Effector memory CD4-positive, alpha-beta T cell (primary cell): ENCODE measurements around the gene NPIPB2.
"Not testable (repeated sequence)": the region's sequence is repeated elsewhere in the genome, so short reads cannot be mapped to it uniquely, and the experiment has no call there.

Experiments
- DNase-seq, 3 donors: peaks; one replicate each; pipeline ENCODE4 v3.0.0-alpha.2; 2020
- H3K27ac ChIP-seq: 2 replicates; pipeline ENCODE4 v1.7.0; 2013; ENCODE audit warnings: mild to moderate bottlenecking, low read length, moderate library complexity; ENCODE audit not compliant: insufficient read depth, poor library complexity, severe bottlenecking
- H3K27me3 ChIP-seq: replicated peaks from 2 replicates; pipeline ENCODE4 v1.7.0; 2013; ENCODE audit warnings: mild to moderate bottlenecking, low read length; ENCODE audit not compliant: insufficient read depth, control insufficient read depth, poor library complexity, severe bottlenecking
- H3K36me3 ChIP-seq: 2 replicates; pipeline ENCODE4 v1.7.0; 2013; ENCODE audit warnings: mild to moderate bottlenecking, low read length, moderate library complexity; ENCODE audit not compliant: control insufficient read depth, insufficient read depth
- H3K4me1 ChIP-seq: 2 replicates; pipeline ENCODE4 v1.7.0; 2013; ENCODE audit warnings: low read length, mild to moderate bottlenecking; ENCODE audit not compliant: control insufficient read depth, insufficient read depth, poor library complexity, severe bottlenecking
- H3K4me3 ChIP-seq: 2 replicates; pipeline ENCODE4 v1.7.0; 2013; ENCODE audit warnings: low read length, low read depth, mild to moderate bottlenecking; ENCODE audit not compliant: insufficient read depth, poor library complexity, severe bottlenecking
- H3K9me3 ChIP-seq: 2 replicates; pipeline ENCODE4 v1.7.0; 2013; ENCODE audit warnings: mild to moderate bottlenecking, low read length, moderate library complexity; ENCODE audit not compliant: control insufficient read depth

NPIPB2 gene

DNA sequence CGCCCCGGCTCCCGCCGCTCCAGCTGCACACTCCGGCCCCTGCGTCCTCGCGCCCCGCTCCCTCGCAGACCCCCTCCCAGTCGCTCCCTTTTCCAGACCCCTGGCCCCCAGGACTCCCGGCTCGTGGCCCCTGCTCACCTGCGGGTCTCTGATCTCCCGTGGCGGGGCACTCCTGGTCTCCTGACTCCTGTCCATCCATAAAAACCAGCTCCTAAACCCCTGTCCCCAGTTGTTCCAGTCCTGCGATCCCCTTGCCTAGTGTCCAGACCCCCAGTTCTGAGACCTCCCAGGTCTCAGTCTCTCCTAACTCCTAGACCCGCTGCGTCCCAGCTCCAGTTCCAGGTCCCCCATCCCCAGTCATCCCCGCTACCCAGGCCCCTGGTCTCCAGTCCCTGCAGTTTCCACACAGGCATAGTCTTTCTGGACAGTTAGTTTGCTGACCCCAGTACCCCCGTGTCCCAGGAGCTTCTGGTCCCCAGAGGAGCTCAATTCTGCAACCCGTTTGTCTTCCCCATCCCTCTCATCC lies 35.1 kb upstream of the NPIPB2 start:
- H3K4me3 ChIP-seq, result peak overlapping the region; percentile 88
- peak overlapping the region; percentile 68 for H3K27ac ChIP-seq
- peaks cover 9% of the 10 kb centered on the region for H3K4me1 ChIP-seq
- no peaks in the 10 kb centered on the region for H3K27me3 ChIP-seq
- H3K36me3 ChIP-seq, result no peaks in the 10 kb centered on the region
- no peak for DNase-seq
- H3K9me3 ChIP-seq, result no peaks in the 10 kb centered on the region

DNA sequence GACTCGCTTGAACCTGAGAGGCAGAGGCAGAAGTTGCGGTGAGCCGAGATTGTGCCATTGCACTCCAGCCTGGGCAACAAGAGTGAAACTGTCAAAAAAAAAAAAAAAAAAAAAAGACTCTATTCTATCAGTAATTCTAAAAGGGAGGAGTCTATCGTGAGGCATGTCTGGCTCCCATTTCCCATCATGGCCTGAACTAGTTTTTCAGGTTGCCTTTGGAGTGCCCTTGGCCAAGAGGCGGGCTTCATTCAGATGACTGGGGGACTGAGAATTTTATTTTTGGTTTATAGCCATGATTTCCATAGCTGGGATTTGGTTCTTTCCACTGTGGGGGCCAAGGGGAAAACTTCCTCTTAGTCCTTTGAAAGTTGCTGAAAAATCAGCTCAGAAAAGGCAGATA lies 31.2 kb upstream of the NPIPB2 start:
- no peaks in the 10 kb centered on the region for H3K9me3 ChIP-seq
- no peak for DNase-seq
- H3K27ac ChIP-seq, result no peak overlapping the region
- no peaks in the 10 kb centered on the region for H3K36me3 ChIP-seq
- no peaks in the 10 kb centered on the region for H3K27me3 ChIP-seq
- H3K4me3 ChIP-seq, result no peak overlapping the region
- peaks cover 9% of the 10 kb centered on the region for H3K4me1 ChIP-seq

DNA sequence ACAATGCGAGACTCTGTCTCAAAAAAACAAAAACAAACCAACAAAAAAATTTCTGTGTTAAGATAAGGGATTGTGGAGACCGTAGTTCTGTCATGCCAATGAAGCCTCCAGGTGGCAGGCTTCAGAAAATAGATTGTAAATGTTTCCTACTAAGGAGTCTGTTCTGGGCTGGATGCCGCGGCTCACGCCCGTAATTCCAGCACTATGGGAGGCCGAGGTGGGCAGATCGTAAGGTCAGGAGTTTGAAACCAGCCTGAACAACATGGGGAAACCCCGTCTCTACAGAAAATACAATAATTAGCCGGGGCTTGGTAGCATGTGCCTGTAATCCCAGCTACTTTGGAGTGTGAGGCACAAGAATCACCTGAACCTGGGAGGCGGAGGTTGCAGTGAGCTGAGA lies 30.3 kb upstream of the NPIPB2 start:
- Histone ChIP-seq H3K4me1 (peaks cover 3% of the 10 kb centered on the region), H3K9me3 (no peaks in the 10 kb centered on the region), H3K36me3 (no peaks in the 10 kb centered on the region), H3K4me3 (no peak overlapping the region), H3K27ac (no peak overlapping the region), H3K27me3 (no peaks in the 10 kb centered on the region)
- DNase-seq, result no peak

DNA sequence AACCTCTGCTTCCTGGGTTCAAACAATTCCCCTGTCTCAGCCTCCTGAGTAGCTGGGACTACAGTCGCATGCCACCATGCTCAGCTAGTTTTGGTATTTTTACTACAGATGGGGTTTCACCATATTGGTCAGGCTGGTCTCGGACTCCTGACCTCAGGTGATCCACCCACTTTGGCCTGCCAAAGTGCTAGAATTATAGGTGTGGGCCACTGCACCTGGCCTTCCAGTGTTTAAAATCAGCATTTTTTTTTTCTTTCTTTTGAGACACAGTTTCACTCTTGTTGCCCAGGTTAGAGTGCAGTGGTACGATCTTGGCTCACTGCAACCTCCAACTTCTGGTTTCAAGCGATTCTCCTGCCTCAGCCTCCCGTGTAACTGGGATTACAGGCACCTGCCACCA lies 28.4 kb upstream of the NPIPB2 start:
- not testable (repeated sequence) for H3K4me1 ChIP-seq, DNase-seq, H3K4me3 ChIP-seq, H3K9me3 ChIP-seq, H3K36me3 ChIP-seq, H3K27me3 ChIP-seq, H3K27ac ChIP-seq

DNA sequence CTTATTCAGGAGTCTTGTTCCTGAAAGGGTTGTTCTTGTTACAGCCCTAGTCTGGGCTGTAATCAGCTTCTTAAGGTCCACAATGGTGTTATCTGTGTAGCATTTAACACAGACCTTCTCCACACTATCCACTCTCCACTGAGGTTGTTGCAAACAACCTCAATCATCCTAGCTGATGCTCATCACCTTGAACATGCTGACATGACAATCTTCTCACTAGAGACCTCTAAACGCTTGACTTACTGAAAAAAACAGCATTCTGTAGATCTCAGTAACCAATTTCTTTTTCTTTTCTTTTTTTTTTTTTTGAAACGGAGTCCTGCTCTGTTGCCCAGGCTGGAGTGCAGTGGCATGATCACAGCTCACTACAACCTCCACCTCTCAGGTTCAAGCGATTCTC lies 26.7 kb upstream of the NPIPB2 start:
- no peak for DNase-seq
- Histone ChIP-seq H3K27ac (no peak overlapping the region), H3K4me3 (no peak overlapping the region), H3K36me3 (no peaks in the 10 kb centered on the region), H3K4me1 (no peaks in the 10 kb centered on the region), H3K27me3 (no peaks in the 10 kb centered on the region), H3K9me3 (no peaks in the 10 kb centered on the region)

DNA sequence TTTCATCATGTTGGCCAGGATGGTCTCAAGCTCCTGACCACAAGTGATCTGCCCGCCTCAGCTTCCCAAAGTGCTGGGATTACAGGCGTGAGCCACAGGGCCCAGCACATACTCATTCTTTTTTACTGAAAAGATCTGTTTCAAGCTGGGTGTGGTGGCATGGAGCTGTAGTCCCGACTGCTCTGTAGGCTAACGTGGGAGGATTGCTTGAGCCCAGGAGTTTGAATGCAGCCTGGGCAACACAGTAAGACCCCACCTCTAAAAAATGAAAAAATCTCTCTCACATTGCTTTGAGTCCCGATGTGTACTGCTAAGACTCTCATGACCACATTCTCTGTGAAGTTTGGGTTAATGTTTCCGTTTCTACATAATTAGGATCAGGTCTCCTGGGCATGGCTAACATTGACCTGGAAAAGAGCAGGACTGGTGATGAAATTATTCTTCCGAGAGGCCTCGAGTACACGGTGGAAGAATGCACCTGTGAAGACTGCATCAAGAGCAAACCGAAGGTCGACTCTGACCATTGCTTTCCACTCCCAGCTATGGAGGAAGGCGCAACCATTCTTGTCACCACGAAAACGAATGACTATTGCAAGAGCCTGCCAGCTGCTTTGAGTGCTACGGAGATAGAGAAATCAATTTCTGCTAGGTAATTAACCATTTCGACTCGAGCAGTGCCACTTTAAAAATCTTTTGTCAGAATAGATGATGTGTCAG lies 25.5 kb upstream of the NPIPB2 start:
- Histone ChIP-seq H3K27ac (no peak overlapping the region), H3K9me3 (no peaks in the 10 kb centered on the region), H3K27me3 (no peaks in the 10 kb centered on the region), H3K4me3 (no peak overlapping the region), H3K36me3 (no peaks in the 10 kb centered on the region), H3K4me1 (no peaks in the 10 kb centered on the region)
- no peak for DNase-seq

DNA sequence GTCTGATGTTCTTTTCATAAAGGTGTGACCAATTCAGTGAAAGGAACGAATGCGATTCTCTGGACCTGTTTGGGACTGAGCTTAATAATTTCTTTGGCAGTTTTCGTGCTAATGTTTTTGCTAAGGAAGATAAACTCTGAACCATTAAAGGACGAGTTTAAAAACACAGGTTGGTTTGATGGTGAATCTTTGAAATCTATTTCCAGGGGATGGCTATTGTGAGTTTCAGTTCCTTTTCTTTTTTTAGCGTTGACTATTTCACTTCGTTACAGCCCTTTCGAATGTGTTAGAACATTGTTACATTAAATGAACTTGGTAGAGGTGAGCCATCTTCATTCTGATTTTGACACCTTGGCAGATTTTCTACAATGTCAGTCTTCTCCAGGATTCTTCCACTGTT lies 24.3 kb upstream of the NPIPB2 start:
- no peak overlapping the region for H3K4me3 ChIP-seq
- H3K36me3 ChIP-seq, result no peaks in the 10 kb centered on the region
- H3K27me3 ChIP-seq, result no peaks in the 10 kb centered on the region
- no peak overlapping the region for H3K27ac ChIP-seq
- no peaks in the 10 kb centered on the region for H3K9me3 ChIP-seq
- no peaks in the 10 kb centered on the region for H3K4me1 ChIP-seq
- no peak for DNase-seq

DNA sequence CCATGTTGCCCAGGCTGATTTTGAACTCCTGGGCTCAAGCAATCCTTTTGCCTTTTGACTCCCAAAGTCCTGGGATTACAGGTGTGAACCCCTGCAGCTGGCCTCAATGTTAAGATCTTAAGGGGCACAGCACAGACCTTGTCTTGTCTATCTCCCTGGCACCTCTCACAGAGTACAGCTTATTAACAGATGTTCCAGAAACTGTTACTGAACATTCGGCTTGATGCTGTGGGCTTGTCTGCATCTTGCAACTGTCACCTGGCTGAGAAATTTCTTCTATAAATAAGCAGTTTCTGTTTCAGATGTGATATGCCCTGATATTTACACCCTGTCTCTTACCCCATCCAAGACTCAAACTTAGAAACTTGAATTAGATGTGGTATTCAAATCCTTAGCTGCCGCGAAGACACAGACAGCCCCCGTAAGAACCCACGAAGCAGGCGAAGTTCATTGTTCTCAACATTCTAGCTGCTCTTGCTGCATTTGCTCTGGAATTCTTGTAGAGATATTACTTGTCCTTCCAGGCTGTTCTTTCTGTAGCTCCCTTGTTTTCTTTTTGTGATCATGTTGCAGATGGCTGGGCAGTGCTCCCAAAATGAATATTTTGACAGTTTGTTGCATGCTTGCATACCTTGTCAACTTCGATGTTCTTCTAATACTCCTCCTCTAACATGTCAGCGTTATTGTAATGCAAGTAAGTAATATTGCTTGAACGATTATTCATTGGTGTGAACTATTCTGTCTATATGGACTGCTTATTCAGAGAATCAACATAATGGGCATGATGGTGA lies 23.1 kb upstream of the NPIPB2 start, which contains the start of gene TNFRSF17:
Gene TNFRSF17 (plus strand): TSS at position 450 of the 791 bp plus-strand sequence. CDS start 115 bp downstream, at position 565.
- Histone ChIP-seq H3K9me3 (no peaks in the 10 kb centered on the region), H3K4me3 (no peak within 1 kb of the TSS), H3K36me3 (no peaks in the 10 kb centered on the region), H3K4me1 (no peaks in the 10 kb centered on the region), H3K27ac (no peak within 1 kb of the TSS), H3K27me3 (no peaks in the 10 kb centered on the region)
- no peak for DNase-seq

DNA sequence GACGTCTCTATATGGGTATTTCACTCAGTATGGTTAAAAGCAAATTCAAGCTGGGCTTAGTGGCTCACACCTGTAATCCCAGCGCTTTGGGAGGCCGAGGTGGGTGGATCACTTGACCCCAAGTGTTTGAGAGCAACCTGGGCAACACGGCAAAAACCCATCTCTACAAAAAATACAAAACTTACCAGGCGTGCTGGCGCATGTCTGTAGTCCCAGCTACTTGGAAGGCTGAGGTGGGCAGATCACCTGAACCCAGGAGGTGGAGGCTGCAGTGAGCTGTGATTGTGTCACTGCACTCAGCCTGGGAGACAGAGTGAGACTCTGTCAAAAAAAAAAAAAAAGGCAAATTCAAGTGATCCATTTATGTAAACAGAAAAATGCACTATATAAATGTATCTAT lies 21.9 kb upstream of the NPIPB2 start:
- H3K27me3 ChIP-seq, result no peaks in the 10 kb centered on the region
- no peak for DNase-seq
- no peaks in the 10 kb centered on the region for H3K4me1 ChIP-seq
- H3K9me3 ChIP-seq, result no peaks in the 10 kb centered on the region
- H3K27ac ChIP-seq, result no peak overlapping the region
- no peaks in the 10 kb centered on the region for H3K36me3 ChIP-seq
- no peak overlapping the region for H3K4me3 ChIP-seq

DNA sequence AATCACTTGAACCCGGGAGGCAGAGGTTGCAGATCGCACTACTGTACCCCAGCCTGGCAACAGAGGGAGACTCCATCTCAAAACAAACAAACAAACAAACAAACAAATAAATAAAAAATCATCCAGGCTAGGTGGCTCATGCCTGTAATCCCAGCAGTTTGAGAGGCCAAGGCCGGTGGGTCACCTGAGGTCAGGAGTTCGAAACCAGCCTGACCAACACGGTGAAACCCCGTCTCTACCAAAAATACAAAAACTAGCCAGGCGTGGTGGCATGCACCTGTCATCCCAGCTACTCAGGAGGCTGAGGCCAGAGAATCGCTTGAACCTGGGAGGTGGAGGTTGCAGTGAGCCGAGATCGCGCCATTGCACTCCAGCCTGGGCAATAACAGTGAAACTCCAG lies 21.1 kb upstream of the NPIPB2 start:
- not testable (repeated sequence) for H3K4me3 ChIP-seq, H3K36me3 ChIP-seq, H3K9me3 ChIP-seq, H3K4me1 ChIP-seq, H3K27ac ChIP-seq, H3K27me3 ChIP-seq, DNase-seq
